IMR-90 (cell line): ENCODE results near the gene ZBTB40. TPM values are rescaled to one million over a fixed set of nuclear protein-coding genes. Genes with fewer than 3 reads are reported as not detected.

Experiments used
- ATAC-seq: fragments of 200-7000 bp; cut with Tn5 transposase; 2 replicates; pipeline ENCODE4 v1.9.1; 2020; ENCODE audit warnings: low read depth, mild to moderate bottlenecking, moderate library complexity
- BruUV-seq: library from RNA; stranded (reverse); fragments of 400-500 nt; replicated peaks from 2 replicates; lab custom pipeline; 2021; lab: Mats Ljungman, UMichigan
- CTCF ChIA-PET: fragments of 300-600 bp; formaldehyde crosslinking; extraction: SDS; loops from one replicate; lab custom pipeline; 2021; ENCODE audit warnings: antibody characterized with exemption; lab: Yijun Ruan, JAX
- POLR2A ChIA-PET: fragments of 300-600 bp; sonication (Branson Sonifier 250); formaldehyde crosslinking; loops from one replicate; lab custom pipeline; 2022; ENCODE audit warnings: antibody characterized with exemption; ENCODE audit not compliant: unreplicated experiment; lab: Charles Lee
- DNase-seq: peaks from one replicate; pipeline ENCODE4 v3.0.0; 2013
- H2AFZ ChIP-seq: replicated peaks from 2 replicates; pipeline ENCODE3; 2013; ENCODE audit warnings: low read length, mild to moderate bottlenecking; ENCODE audit not compliant: poor library complexity
- H2AK5ac ChIP-seq: 2 replicates; pipeline ENCODE4 v1.6.1; 2013; ENCODE audit warnings: low read depth, low read length, inconsistent platforms
- H2AK9ac ChIP-seq: replicated peaks from 2 replicates; pipeline ENCODE3; 2013; ENCODE audit warnings: mild to moderate bottlenecking, low read depth, low read length, moderate library complexity; ENCODE audit not compliant: poor library complexity
- H2BK120ac ChIP-seq: 2 replicates; pipeline ENCODE4 v1.6.1; 2013; ENCODE audit warnings: low read depth, low read length, inconsistent platforms
- H2BK15ac ChIP-seq: 3 replicates; pipeline ENCODE4 v1.6.1; 2013; ENCODE audit warnings: low read depth, low read length, inconsistent platforms
- H2BK20ac ChIP-seq: 2 replicates; pipeline ENCODE4 v1.6.1; 2013; ENCODE audit warnings: low read depth, mild to moderate bottlenecking, inconsistent platforms, low read length, moderate library complexity
- H2BK5ac ChIP-seq: 2 replicates; pipeline ENCODE4 v1.6.1; 2013; ENCODE audit warnings: mild to moderate bottlenecking, low read depth, low read length, inconsistent platforms; ENCODE audit not compliant: poor library complexity, severe bottlenecking
- H3K14ac ChIP-seq: replicated peaks from 2 replicates; pipeline ENCODE4 v1.6.1; 2013; ENCODE audit warnings: low read depth, low read length, inconsistent platforms
- H3K18ac ChIP-seq: 2 replicates; pipeline ENCODE4 v1.6.1; 2013; ENCODE audit warnings: low read depth, low read length, control low read depth
- H3K23ac ChIP-seq: 2 replicates; pipeline ENCODE4 v1.6.1; 2013; ENCODE audit warnings: low read depth, low read length, inconsistent platforms
- H3K27ac ChIP-seq: 2 replicates; pipeline ENCODE4 v1.5.1; 2013; ENCODE audit warnings: mild to moderate bottlenecking, control low read depth, low read length; ENCODE audit not compliant: insufficient read depth
- H3K27me3 ChIP-seq: 2 replicates; pipeline ENCODE4 v1.6.1; 2013; ENCODE audit warnings: low read length; ENCODE audit not compliant: control insufficient read depth, insufficient read depth
- H3K36me3 ChIP-seq: 2 replicates; pipeline ENCODE4 v1.6.1; 2013; ENCODE audit warnings: low read length, mixed read lengths; ENCODE audit not compliant: control insufficient read depth, insufficient read depth
- H3K4ac ChIP-seq: 2 replicates; pipeline ENCODE4 v1.6.1; 2013; ENCODE audit warnings: low read depth, low read length, inconsistent platforms
- H3K4me1 ChIP-seq: 2 replicates; pipeline ENCODE4 v1.6.1; 2013; ENCODE audit warnings: low read length, mixed read lengths; ENCODE audit not compliant: control insufficient read depth, insufficient read depth
- H3K4me2 ChIP-seq: 2 replicates; pipeline ENCODE4 v1.6.1; 2013; ENCODE audit warnings: low read depth, mild to moderate bottlenecking, control low read depth, low read length, moderate library complexity
- H3K4me3 ChIP-seq: 2 replicates; pipeline ENCODE4 v1.5.1; 2013; ENCODE audit warnings: low read depth, mild to moderate bottlenecking, control low read depth, low read length, moderate library complexity; ENCODE audit not compliant: insufficient read depth
- H3K56ac ChIP-seq: 2 replicates; pipeline ENCODE4 v1.6.1; 2013; ENCODE audit warnings: low read length, inconsistent platforms; ENCODE audit not compliant: insufficient read depth; ENCODE audit errors: extremely low read depth
- H3K79me1 ChIP-seq, 2 experiments: 2 replicates each; pipeline ENCODE4 v1.6.1; 2013; ENCODE audit warnings: low read length in 2 of 2, inconsistent platforms in 1 of 2, low read depth in 1 of 2
- H3K9ac ChIP-seq: 2 replicates; pipeline ENCODE4 v1.6.1; 2013; ENCODE audit warnings: low read depth, low read length, control low read depth
- H3K9me1 ChIP-seq: 2 replicates; pipeline ENCODE4 v1.6.1; 2013; ENCODE audit warnings: low read length, inconsistent platforms; ENCODE audit not compliant: insufficient read depth
- H3K9me3 ChIP-seq: 2 replicates; pipeline ENCODE4 v1.6.1; 2013; ENCODE audit warnings: low read length; ENCODE audit not compliant: control insufficient read depth, insufficient read depth
- H4K20me1 ChIP-seq: 2 replicates; pipeline ENCODE4 v1.6.1; 2013; ENCODE audit warnings: low read length, inconsistent platforms; ENCODE audit not compliant: insufficient read depth
- H4K5ac ChIP-seq: 2 replicates; pipeline ENCODE4 v1.6.1; 2013; ENCODE audit warnings: mild to moderate bottlenecking, low read depth, low read length, control low read depth
- H4K8ac ChIP-seq, 2 experiments: 2 replicates each; pipeline ENCODE4 v1.6.1; 2013; ENCODE audit warnings: low read depth in 2 of 2, low read length in 2 of 2, control low read depth in 1 of 2, inconsistent platforms in 1 of 2
- H4K91ac ChIP-seq: 2 replicates; pipeline ENCODE4 v1.6.1; 2013; ENCODE audit warnings: low read depth, low read length, inconsistent platforms; ENCODE audit not compliant: insufficient read depth
- BHLHE40 ChIP-seq: fragments of 150-350 bp; IDR thresholded peaks from 2 replicates; pipeline ENCODE4 v1.6.1; 2016; ENCODE audit warnings: mild to moderate bottlenecking, low read depth, low read length
- CEBPB ChIP-seq: IDR thresholded peaks from 2 replicates; pipeline ENCODE4 v1.6.1; 2012; ENCODE audit warnings: low read depth, low read length, improper control_type of control experiment
- CHD1 ChIP-seq: IDR thresholded peaks from 2 replicates; pipeline ENCODE4 v1.6.1; 2012; ENCODE audit warnings: low read depth, low read length, improper control_type of control experiment
- MAFK ChIP-seq: IDR thresholded peaks from 2 replicates; pipeline ENCODE4 v1.6.1; 2012; ENCODE audit warnings: low read depth, low read length, improper control_type of control experiment
- MAZ ChIP-seq: IDR thresholded peaks from 2 replicates; pipeline ENCODE4 v1.6.1; 2012; ENCODE audit warnings: low read depth, mild to moderate bottlenecking, low read length, improper control_type of control experiment, moderate library complexity, borderline replicate concordance
- RAD21 ChIP-seq: IDR thresholded peaks from 2 replicates; pipeline ENCODE4 v1.6.1; 2012; ENCODE audit warnings: low read length, improper control_type of control experiment
- USF2 ChIP-seq: fragments of 150-350 bp; IDR thresholded peaks from 2 replicates; pipeline ENCODE4 v1.6.1; 2017; ENCODE audit warnings: mild to moderate bottlenecking, antibody characterized with exemption, low read length, low read depth
- dilution Hi-C: fragments of 300-500 bp; cut with HindIII; formaldehyde crosslinking; loops from one replicate; pipeline ENCODE4 v1.14.3; 2018; ENCODE audit warnings: low sequenced_read_pairs; ENCODE audit not compliant: unreplicated experiment
- in situ Hi-C: fragments of 300-500 bp; cut with MboI; formaldehyde crosslinking; loops from 3 replicates; pipeline ENCODE4 v1.14.3; 2019; ENCODE audit warnings: low sequenced_read_pairs, inconsistent platforms, mixed read lengths
- intact Hi-C: fragments of 100-400 bp; cut with micrococcal nuclease; formaldehyde crosslinking; loops from 2 replicates; pipeline ENCODE4 v1.10.0; 2022
- polyA plus RNA-seq, 3 experiments: library from polyadenylated mRNA; depleted of rRNA; stranded (reverse); fragments of >200 nt; gene quantifications; 2 replicates each; pipeline ENCODE4 v1.2.3, GENCODE V29; 2012; ENCODE audit warnings: low replicate concordance in 1 of 3
- total RNA-seq: library from RNA; depleted of rRNA; stranded (reverse); fragments of >200 nt; gene quantifications from 2 replicates; pipeline ENCODE4 v1.2.3, GENCODE V29; 2012

ZBTB40 gene
- total and polyA plus RNA-seq, 2 of the 4 experiments (the other 2 are of a cell fraction) = 6.0 to 9.7 TPM

- in situ Hi-C loops (no loop called here), dilution Hi-C loops (no loop called here), intact Hi-C loops (no loop called here)
- no peak overlapping the region for H3K14ac ChIP-seq
- H2AK5ac ChIP-seq = no peak overlapping the region
- H2AK9ac ChIP-seq = no peak overlapping the region
- H4K20me1 ChIP-seq = peaks cover 8% of the 10 kb centered on the region; the same call in 1 of the 2 replicates
- H3K4me3 ChIP-seq = no peak overlapping the region
- H4K5ac ChIP-seq = no peak overlapping the region
- H2AFZ ChIP-seq = no peak overlapping the region
- H3K9me3 ChIP-seq = no peaks in the 10 kb centered on the region
- H3K4me2 ChIP-seq = no peak overlapping the region
- H3K4ac ChIP-seq = no peak overlapping the region
- H3K4me1 ChIP-seq = peaks cover 4% of the 10 kb centered on the region; the same call in 1 of the 2 replicates
- H2BK120ac ChIP-seq = no peak overlapping the region
- peaks cover 8% of the 10 kb centered on the region; the same call in 1 of the 2 replicates for H3K9me1 ChIP-seq
- no peak overlapping the region for H2BK5ac ChIP-seq
- ATAC-seq (no peak), DNase-seq (no peak)
- no peaks in the 10 kb centered on the region for H3K36me3 ChIP-seq
- no peak overlapping the region for H2BK20ac ChIP-seq
- H2BK15ac ChIP-seq = no peak overlapping the region
- no TSS peak for BruUV-seq
- no peak overlapping the region for H3K18ac ChIP-seq
- H3K27ac ChIP-seq = no peak overlapping the region
- no peaks in the 10 kb centered on the region for H3K27me3 ChIP-seq
- TF ChIP-seq BHLHE40 = no peak
- no peak for TF ChIP-seq CHD1
- TF ChIP-seq MAFK = no peak
- TF ChIP-seq RAD21 = no peak
- TF ChIP-seq MAZ = no peak
- TF ChIP-seq CEBPB = no peak
- no peak for TF ChIP-seq USF2
- H4K91ac ChIP-seq = no peak overlapping the region
- no peak overlapping the region for H4K8ac ChIP-seq
- no peak overlapping the region for H3K56ac ChIP-seq
- no peak overlapping the region for H3K23ac ChIP-seq
- CTCF ChIA-PET = interaction anchor here (1.2 kb wide), 1 partner anchor 16 kb away, joined by 3 read pairs; no protein-coding TSS in a partner anchor
- POLR2A ChIA-PET = no interaction called here
- peaks cover 37 to 45% of the 10 kb centered on the region in 2 experiments for H3K79me1 ChIP-seq
- no peak overlapping the region for H3K9ac ChIP-seq
Observed at GRCh38 chr1:22457836-22458235, 6.2 kb downstream of the ZBTB40 start.
